ENCODE results near the gene KHDC4.
"Not testable (repeated sequence)": the region's sequence is repeated elsewhere in the genome, so short reads cannot be mapped to it uniquely, and the experiment has no call there.

KHDC4 gene

GRCh38 chr1:155897746-155898145 lies 36.5 kb downstream of the KHDC4 start:
- DNase-seq, result no peak

DNA sequence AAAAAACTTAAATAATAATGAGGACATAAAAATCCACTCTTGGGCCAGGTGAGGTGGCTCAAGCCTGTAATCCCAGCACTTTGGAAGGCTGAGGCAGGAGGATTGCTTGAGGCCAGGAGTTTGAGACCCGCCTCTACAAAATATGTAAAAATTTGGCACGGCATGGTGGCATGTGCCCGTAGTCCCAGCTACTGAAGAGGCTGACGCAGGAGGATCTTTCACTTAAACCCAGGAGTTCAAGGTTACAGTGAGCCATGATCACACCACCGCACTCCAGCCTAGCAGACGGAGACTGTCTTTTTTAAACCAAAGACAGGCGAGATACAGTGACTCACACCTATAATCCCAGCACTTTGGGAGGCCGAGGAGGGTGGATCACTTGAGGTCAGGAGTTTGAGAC lies 37.7 kb downstream of the KHDC4 start:
- DNase-seq, result not testable (repeated sequence)

- DNase-seq, result not testable (repeated sequence)
These were observed 38.6 kb downstream of the KHDC4 start for GRCh38 chr1:155895617-155896016.

DNA sequence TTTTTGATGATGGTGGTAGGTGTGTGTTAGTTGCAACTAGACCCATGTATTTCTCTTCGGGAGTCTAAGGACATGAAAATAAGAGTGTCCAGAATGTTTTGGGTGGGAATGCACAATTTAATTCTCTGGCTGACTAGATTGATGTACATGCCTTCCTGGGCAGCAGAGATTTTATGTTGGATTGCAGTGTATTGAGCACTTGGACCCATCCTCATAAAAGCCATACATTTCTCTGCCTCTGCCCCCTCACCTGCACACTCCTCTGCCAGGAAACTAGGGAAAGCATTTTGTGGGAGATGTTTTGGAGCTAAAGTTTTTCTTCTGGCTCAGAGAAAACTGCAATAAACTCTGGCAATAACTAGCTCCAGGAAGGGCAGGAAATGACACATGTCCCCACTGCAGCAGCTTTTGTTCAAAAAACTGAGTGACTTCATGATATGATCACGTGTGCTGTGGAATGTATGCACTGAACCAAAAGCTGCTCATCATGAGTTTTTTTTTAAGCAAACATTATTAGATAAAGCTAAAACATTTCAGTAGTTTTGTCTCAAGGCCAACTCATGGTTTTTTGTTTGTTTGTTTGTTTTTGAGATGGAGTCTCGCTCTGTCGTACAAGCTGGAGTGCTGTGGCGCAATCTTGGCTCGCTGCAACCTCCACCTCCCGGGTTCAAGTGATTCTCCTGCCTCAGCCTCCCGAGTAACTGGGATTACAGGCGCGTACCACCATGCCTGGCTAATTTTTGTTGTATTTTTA lies 40.6 kb downstream of the KHDC4 start:
- DNase-seq, result peak; percentile 2

DNA sequence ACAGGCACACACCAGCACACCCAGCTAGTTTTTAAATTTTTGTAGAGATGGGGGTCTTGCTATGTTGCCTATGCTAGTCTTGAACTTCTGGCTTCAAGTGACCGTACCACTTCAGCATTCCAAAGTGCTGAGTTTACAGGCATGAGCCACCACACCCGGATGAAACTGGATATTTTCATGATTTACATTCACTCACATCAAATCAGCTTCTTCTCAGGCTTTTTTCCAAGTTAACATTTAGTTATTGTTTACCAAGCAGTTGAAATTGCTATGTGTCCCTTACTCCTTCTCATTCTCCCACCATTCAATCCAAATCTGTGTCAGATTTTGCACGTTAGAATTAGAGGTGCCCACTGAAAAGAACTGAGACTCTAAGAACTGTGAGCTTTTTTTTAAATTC lies 41.4 kb downstream of the KHDC4 start:
- no peak for DNase-seq

DNA sequence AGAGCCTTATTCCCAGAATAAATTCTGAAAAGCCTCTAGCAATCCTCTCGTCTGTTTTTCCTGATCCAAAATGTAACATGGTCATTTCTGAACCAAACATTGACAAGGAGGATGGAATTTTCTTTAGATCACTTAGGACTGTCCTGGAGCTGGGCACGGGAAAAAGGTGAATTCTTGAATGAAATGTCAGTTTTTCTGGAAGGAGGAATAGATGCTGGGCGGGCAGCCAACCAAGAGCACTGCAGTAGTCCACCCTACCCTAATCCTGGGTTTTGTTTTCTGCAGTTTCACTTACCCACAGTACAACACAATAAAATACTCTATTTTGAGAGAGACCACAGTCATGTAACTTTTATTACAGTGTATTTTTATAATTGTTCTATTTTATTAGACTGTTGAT lies 44.0 kb downstream of the KHDC4 start:
- DNase-seq, result no peak

DNA sequence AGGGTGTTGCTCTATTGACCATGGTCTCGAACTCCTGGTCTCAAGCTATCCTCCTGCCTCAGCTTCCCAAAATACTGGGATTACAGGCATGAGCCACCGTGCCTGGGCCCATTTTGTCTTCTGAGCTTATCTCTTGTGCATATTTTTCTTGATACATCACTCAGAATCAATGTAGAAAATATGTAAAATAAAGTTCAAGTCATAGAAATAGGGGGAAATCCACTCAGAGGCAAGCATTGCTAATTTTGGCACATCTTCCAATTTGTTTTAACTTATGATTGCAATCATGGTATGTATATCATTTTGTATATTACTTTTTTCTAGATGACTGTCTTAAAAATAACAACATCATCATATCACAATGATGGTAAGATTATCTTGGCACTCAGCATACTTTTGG lies 44.6 kb downstream of the KHDC4 start:
- DNase-seq, result no peak

DNA sequence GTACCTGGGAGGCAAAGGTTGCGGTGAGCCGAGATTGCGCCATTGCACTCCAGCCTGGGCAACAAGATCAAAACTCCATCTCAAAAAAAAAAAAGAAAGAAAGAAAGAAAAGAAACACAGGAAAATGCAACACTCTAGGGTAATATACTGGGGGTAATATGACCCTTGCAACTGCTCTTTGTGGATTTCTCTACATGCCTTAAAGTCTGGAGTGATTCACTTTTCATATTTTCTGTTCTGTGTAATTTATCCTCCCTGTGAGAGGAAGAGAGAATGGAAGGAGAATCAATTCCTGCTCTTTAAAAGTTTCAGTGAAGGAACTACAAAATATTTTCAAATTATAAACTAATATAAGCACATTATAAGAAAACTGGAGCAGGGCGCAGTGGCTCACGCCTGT lies 45.7 kb downstream of the KHDC4 start:
- no peak for DNase-seq

GRCh38 chr1:155884982-155885381 lies 49.2 kb downstream of the KHDC4 start:
- no peak for DNase-seq

- no peak for DNase-seq
These were observed 49.9 kb downstream of the KHDC4 start for GRCh38 chr1:155884031-155884960.

DNA sequence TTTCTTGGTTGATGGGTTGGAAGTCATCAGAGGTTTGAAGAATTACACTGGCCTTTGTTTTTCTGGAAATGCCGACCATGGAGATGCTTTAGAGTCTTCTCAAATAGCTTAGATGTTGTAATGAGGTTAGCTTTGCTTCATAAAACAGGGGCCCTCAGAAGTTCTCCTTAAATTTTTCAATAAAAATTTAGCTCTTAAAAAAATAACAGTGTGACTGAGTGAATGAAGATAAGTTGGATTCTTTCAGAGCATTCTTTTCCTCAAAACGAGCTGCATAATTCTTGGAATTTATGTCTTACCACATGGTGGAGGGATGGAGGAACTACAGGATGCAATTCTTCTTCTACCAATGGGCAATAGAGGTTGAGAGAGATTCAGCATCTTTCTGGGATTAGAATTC lies 51.4 kb downstream of the KHDC4 start:
- DNase-seq, result no peak

- no peak for DNase-seq
These were observed 52.0 kb downstream of the KHDC4 start for GRCh38 chr1:155882235-155882634.

- DNase-seq, result no peak
These were observed 53.3 kb downstream of the KHDC4 start for GRCh38 chr1:155880950-155881349.

DNA sequence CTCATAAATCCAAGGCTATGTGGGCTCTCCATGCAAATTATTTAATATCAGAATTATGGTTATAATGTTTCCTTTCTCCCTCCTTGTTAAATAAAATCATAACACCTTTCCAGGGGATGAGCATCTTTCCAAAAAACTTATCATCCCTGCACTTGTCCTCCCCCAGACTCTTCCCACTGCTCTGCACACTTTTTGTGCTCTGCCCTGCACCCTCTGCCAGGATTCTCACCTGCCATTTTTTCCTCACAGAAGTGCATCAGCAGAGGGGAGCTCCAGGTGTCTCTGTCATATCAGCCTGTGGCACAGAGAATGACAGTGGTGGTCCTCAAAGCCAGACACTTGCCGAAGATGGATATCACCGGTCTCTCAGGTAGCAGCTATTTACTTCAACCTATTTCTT lies 54.0 kb downstream of the KHDC4 start:
- no peak for DNase-seq

- no peak for DNase-seq
These were observed 56.3 kb downstream of the KHDC4 start for GRCh38 chr1:155877945-155878344.

- DNase-seq, result no peak
These were observed 60.4 kb downstream of the KHDC4 start for GRCh38 chr1:155873860-155874259.

DNA sequence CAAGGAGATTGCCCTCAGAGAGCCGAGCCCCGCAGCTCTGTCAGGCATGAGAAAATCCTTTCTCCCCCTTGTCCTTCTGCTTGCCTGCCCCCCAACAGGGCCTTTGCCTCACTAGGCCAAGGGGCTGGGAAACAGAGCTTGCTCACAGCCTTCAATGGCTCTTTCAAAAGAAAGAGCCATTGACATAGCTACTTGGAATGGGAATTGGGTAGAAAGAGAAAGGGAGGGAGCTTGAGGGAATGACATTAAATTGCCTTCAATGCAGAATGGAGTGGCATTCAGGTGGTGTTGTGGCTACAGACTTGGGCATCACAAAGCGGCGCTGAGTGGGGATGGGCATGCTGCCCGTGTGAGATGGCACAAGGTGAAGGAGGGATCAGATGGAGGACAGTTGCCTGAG lies 61.7 kb downstream of the KHDC4 start:
- DNase-seq, result no peak

DNA sequence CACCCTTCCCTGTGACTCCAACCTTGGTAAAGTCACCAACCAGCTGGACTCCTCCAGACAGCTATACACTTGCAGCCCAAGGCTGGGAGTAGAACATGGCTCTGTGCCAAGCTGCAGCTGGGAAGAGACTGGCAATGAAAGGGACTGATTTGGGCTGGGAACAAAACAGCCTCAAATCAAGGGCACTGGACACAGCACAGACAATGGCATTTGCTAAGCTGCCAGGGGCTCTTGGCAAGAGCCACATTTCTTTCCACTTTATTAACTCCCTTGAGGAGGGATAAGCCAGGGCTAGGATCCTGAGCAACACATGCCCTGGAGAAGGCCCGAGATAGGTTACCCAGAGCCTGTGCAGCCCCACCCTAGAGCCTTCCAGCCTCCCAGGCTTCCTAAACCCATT lies 62.8 kb downstream of the KHDC4 start:
- no peak for DNase-seq

GRCh38 chr1:155867766-155868165 lies 66.4 kb downstream of the KHDC4 start:
- DNase-seq, result no peak

DNA sequence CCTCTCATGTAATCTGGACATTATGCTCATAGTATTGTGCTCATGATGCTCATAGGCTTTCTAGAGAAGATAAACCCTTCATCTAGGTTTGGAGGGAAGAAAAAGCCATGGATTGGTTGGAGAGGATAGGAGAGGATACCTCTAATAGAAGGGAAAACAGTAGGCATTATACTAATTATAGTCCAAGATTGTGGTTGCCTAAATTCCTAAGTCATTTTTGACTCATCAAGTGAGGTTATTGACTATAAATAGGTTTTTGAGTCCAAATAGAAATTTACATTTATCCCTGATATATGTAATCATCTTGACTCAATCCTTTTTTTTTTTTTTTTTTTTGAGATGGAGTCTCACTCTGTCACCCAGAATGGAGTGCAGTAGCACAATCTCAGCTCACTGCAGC lies 69.8 kb downstream of the KHDC4 start:
- no peak for DNase-seq
